Measurements from ENCODE around the gene CACNA2D1.
"Not testable (repeated sequence)": the region's sequence is repeated elsewhere in the genome, so short reads cannot be mapped to it uniquely, and the experiment has no call there.

Gene CACNA2D1

GRCh38 chr7:82434275-82435022 lies 9.1 kb downstream of the CACNA2D1 start:
- no peak for DNase-seq (ENCODE audit: low read depth in 3 of 3)

GRCh38 chr7:82433507-82433906 lies 10.1 kb downstream of the CACNA2D1 start:
- DNase-seq (ENCODE audit: low read depth in 3 of 3) = no peak

GRCh38 chr7:82432743-82433142 lies 10.8 kb downstream of the CACNA2D1 start:
- not testable (repeated sequence) for DNase-seq (ENCODE audit: low read depth in 3 of 3)

- no peak for DNase-seq (ENCODE audit: low read depth in 3 of 3)
Measured at GRCh38 chr7:82430500-82431465, 12.8 kb downstream of the CACNA2D1 start.

- DNase-seq (ENCODE audit: low read depth in 3 of 3) = no peak
Measured at GRCh38 chr7:82429408-82429807, 14.2 kb downstream of the CACNA2D1 start.

GRCh38 chr7:82428186-82428961 lies 15.2 kb downstream of the CACNA2D1 start:
- DNase-seq (ENCODE audit: low read depth in 3 of 3) = no peak

- DNase-seq (ENCODE audit: low read depth in 3 of 3) = no peak
Measured at GRCh38 chr7:82423446-82423845, 20.1 kb downstream of the CACNA2D1 start.

- DNase-seq (ENCODE audit: low read depth in 3 of 3) = no peak
Measured at GRCh38 chr7:82419200-82419599, 24.4 kb downstream of the CACNA2D1 start.

- no peak for DNase-seq (ENCODE audit: low read depth in 3 of 3)
Measured at GRCh38 chr7:82417898-82418297, 25.7 kb downstream of the CACNA2D1 start.

- no peak for DNase-seq (ENCODE audit: low read depth in 3 of 3)
Measured at GRCh38 chr7:82416402-82416801, 27.2 kb downstream of the CACNA2D1 start.

- no peak for DNase-seq (ENCODE audit: low read depth in 3 of 3)
Measured at GRCh38 chr7:82414389-82414788, 29.2 kb downstream of the CACNA2D1 start.

- no peak for DNase-seq (ENCODE audit: low read depth in 3 of 3)
Measured at GRCh38 chr7:82413237-82413636, 30.3 kb downstream of the CACNA2D1 start.

- no peak for DNase-seq (ENCODE audit: low read depth in 3 of 3)
Measured at GRCh38 chr7:82411732-82412131, 31.8 kb downstream of the CACNA2D1 start.

- no peak for DNase-seq (ENCODE audit: low read depth in 3 of 3)
Measured at GRCh38 chr7:82410461-82410860, 33.1 kb downstream of the CACNA2D1 start.

GRCh38 chr7:82406937-82407336 lies 36.6 kb downstream of the CACNA2D1 start:
- no peak for DNase-seq (ENCODE audit: low read depth in 3 of 3)

- DNase-seq (ENCODE audit: low read depth in 3 of 3) = no peak
Measured at GRCh38 chr7:82405301-82405700, 38.3 kb downstream of the CACNA2D1 start.

- DNase-seq (ENCODE audit: low read depth in 3 of 3) = no peak
Measured at GRCh38 chr7:82404652-82405051, 38.9 kb downstream of the CACNA2D1 start.

GRCh38 chr7:82404094-82404493 lies 39.5 kb downstream of the CACNA2D1 start:
- no peak for DNase-seq (ENCODE audit: low read depth in 3 of 3)

GRCh38 chr7:82397879-82398524 lies 45.6 kb downstream of the CACNA2D1 start:
- no peak for DNase-seq (ENCODE audit: low read depth in 3 of 3)

GRCh38 chr7:82396343-82396742 lies 47.2 kb downstream of the CACNA2D1 start:
- DNase-seq (ENCODE audit: low read depth in 3 of 3) = no peak

GRCh38 chr7:82395147-82395546 lies 48.4 kb downstream of the CACNA2D1 start:
- no peak for DNase-seq (ENCODE audit: low read depth in 3 of 3)

- DNase-seq (ENCODE audit: low read depth in 3 of 3) = no peak
Measured at GRCh38 chr7:82393840-82394220, 49.7 kb downstream of the CACNA2D1 start.

Measured in stimulated activated CD4-positive, alpha-beta T cell treated with anti-CD3 and anti-CD28 coated beads, TNF-alpha, amount 100 ng/mL, for 24 hours (primary cell).